Measurements from ENCODE around the gene BEX4. TPM values are rescaled to one million over a fixed set of nuclear protein-coding genes. Genes with fewer than 3 reads are reported as not detected.
"Not testable (repeated sequence)": the region's sequence is repeated elsewhere in the genome, so short reads cannot be mapped to it uniquely, and the experiment has no call there.

BEX4 gene
- polyA plus RNA-seq, 5 donors, result 74.9 to 114 (median 91.0) TPM

- DNase-seq, result no peak
These were observed 18.4 kb downstream of the BEX4 start for GRCh38 chrX:103233263-103233662.

GRCh38 chrX:103234869-103235268, 20.0 kb downstream of the BEX4 start:
- DNase-seq, result no peak

GRCh38 chrX:103235608-103236007, 20.7 kb downstream of the BEX4 start:
- not testable (repeated sequence) for DNase-seq

DNA sequence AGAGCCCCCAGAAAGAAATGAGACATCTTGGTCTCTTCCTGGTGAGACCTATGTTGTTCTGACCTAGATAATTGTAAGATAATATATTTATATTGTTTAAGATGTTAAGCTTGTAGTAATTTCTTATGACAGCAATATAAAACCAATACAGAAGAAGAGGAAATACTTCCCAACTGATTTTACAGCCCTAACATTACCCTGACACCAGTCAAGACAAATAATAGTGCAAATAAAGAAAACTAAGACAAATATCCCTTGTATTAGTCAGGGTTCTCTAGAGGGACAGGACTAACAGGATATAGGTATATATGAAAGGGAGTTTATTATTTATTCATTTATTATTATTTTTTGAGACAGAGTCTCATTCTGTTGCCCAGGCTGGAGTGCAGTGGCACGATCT, 21.4 kb downstream of the BEX4 start:
- no peak for DNase-seq

GRCh38 chrX:103240155-103240554, 25.2 kb downstream of the BEX4 start:
- no peak for DNase-seq

- DNase-seq, result no peak
These were observed 33.6 kb downstream of the BEX4 start for GRCh38 chrX:103248553-103248952.

GRCh38 chrX:103249805-103250204, 34.9 kb downstream of the BEX4 start:
- no peak for DNase-seq

DNA sequence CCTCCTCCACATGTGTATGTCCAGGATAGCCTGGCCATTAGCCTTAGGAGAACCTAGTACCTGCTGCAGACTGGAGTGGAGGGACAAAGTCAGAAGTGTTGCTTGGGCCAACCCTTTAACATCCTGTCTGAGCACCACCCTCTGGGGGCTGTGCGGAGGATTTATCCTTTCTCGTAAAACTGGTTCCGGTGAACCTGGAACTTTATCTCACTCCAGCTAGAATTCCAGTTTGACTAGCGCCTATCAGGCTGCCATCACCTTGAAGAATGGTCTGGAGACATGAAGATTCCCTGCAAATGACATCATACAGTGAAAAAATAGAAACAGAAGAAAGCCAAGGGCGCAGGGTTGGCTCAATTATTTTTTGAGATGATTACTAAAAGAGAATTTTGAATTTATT, 36.1 kb downstream of the BEX4 start:
- DNase-seq, result no peak

DNA sequence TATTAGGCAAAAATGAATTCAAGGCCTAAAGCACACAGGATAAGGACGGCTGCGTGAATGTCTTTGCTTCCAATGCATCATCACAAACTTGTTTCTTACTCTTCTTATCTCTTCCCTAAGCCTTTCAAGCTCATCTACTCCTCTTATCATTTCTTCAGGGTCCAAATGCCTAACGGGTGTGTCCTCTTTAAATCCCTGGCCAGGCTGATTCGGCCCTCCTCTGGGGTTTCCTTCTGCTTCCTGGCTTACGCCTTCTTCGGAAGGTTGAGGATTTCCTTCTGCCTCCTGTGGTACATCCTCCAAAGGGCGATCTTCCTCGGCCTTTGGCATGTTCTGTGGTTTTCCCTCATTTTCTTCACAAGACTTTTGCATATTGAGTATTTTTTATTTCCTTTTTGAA, 38.7 kb downstream of the BEX4 start:
- DNase-seq, result no peak

GRCh38 chrX:103254171-103254824, 39.4 kb downstream of the BEX4 start:
- DNase-seq, result peak; percentile 57 to 68

- DNase-seq, result peak; percentile 77 to 78
These were observed 40.1 kb downstream of the BEX4 start, which contains the start of gene TCEAL8 for GRCh38 chrX:103254921-103255493. TCEAL8 (minus strand) TSS chrX:103255155; CDS start chrX:103253979, 1,176 bp downstream.

- DNase-seq, result no peak
These were observed 41.7 kb downstream of the BEX4 start for GRCh38 chrX:103256651-103257050.

GRCh38 chrX:103258275-103258674, 43.4 kb downstream of the BEX4 start:
- no peak for DNase-seq

Other genes starting within 250 kb of the BEX4 start
- gene BEX1, start 150.9 kb upstream of the BEX4 start, polyA plus RNA-seq (ENCODE audit: insufficient read depth in 1 of 5, insufficient read length in 5 of 5, low replicate concordance in 1 of 5), result 10 to 100 TPM in 3 of 5 donors, 1 to 10 TPM in 2; 8.2 to 14.8 (median 10.1) TPM
- gene NXF3, start 122.0 kb upstream of the BEX4 start, polyA plus RNA-seq (ENCODE audit: insufficient read depth in 1 of 5, insufficient read length in 5 of 5, low replicate concordance in 1 of 5), result under 1 TPM; 0.30 to 0.81 (median 0.58) TPM
- gene TCEAL8, start 40.0 kb downstream of the BEX4 start, polyA plus RNA-seq (ENCODE audit: insufficient read depth in 1 of 5, insufficient read length in 5 of 5, low replicate concordance in 1 of 5), result 100 to 1,000 TPM; 113 to 156 (median 128) TPM
- 1 to 10 TPM; 1.8 to 2.6 (median 2.0) TPM for gene TCEAL5, start 61.6 kb downstream of the BEX4 start, polyA plus RNA-seq (ENCODE audit: insufficient read depth in 1 of 5, insufficient read length in 5 of 5, low replicate concordance in 1 of 5)
- 10 to 100 TPM; 23.3 to 36.8 (median 25.3) TPM for gene BEX2, start 95.9 kb downstream of the BEX4 start, polyA plus RNA-seq (ENCODE audit: insufficient read depth in 1 of 5, insufficient read length in 5 of 5, low replicate concordance in 1 of 5)
- gene TCEAL7, start 115.1 kb downstream of the BEX4 start, polyA plus RNA-seq (ENCODE audit: insufficient read depth in 1 of 5, insufficient read length in 5 of 5, low replicate concordance in 1 of 5), result 10 to 100 TPM; 19.5 to 32.4 (median 27.7) TPM
- 100 to 1,000 TPM; 138 to 184 (median 150) TPM for gene TCEAL9, start 141.4 kb downstream of the BEX4 start, polyA plus RNA-seq (ENCODE audit: insufficient read depth in 1 of 5, insufficient read length in 5 of 5, low replicate concordance in 1 of 5)
- gene BEX3, start 161.4 kb downstream of the BEX4 start, polyA plus RNA-seq (ENCODE audit: insufficient read depth in 1 of 5, insufficient read length in 5 of 5, low replicate concordance in 1 of 5), result 100 to 1,000 TPM; 389 to 436 (median 421) TPM